ENCODE measurements around the gene SEC14L2.

DNA sequence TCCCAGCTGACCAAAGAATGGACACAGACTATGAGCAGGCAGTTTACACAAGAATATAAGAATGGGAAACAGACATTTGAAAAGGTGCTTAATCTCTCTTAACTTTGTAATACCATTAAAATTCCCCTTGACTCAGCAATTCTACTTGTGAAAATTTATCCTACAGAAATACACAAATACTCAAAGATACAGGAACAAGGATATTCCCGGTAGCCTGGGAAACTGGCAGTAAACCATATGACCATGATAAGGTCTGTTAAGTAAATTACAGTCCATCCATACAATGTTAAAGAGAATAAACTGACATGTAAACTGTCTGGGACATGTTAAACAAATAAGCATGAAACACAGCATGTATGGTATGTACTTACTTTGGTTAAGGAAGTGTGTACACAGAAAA lies 20.0 kb downstream of the SEC14L2 start:
- TF ChIP-seq POLR2A (IDR thresholded peaks at IDR 0.05; ENCODE audit: low read depth, low read length) = no peak
- no peak for TF ChIP-seq PAX5 (IDR thresholded peaks at IDR 0.05; ENCODE audit: insufficient read depth, low read length, severe bottlenecking)
- no peak for TF ChIP-seq POLR2AphosphoS5 (IDR thresholded peaks at IDR 0.05; ENCODE audit: low read depth, low read length)
- no peak for TF ChIP-seq TAF1 (IDR thresholded peaks at IDR 0.05; ENCODE audit: low read depth, low read length)
- no peak for TF ChIP-seq SPI1 (IDR thresholded peaks at IDR 0.05; ENCODE audit: low read depth, low read length)

All from GM12891 (cell line).